H1 (cell line): Measurements from ENCODE around the gene CXCL12. TPM values are rescaled to one million over a fixed set of nuclear protein-coding genes. Genes with fewer than 3 reads are reported as not detected.

Experiments
- KDM4A ChIP-seq: IDR thresholded peaks from one replicate; pipeline ENCODE4 v1.7.1; 2012; ENCODE audit warnings: low read depth, mild to moderate bottlenecking, moderate library complexity, low read length, inconsistent platforms; ENCODE audit not compliant: severe bottlenecking
- RXRA ChIP-seq: IDR thresholded peaks from 2 replicates; pipeline ENCODE4 v1.6.1; 2011; ENCODE audit warnings: low read depth, mild to moderate bottlenecking, low read length, moderate library complexity; ENCODE audit not compliant: insufficient read depth
- SUZ12 ChIP-seq: fragments of 200-600 bp; sonication (generic); IDR thresholded peaks from 2 replicates; pipeline ENCODE4 v1.6.1; 2012; ENCODE audit warnings: mild to moderate bottlenecking, inconsistent platforms, low read length, moderate library complexity, mixed read lengths
- polyA plus RNA-seq, 7 experiments: library from polyadenylated mRNA; depleted of rRNA in 3 of 7; stranded (reverse) in 5 of 7; unstranded in 2 of 7; fragments of >200 nt in 5 of 7; fragments of 200-250 nt in 2 of 7; gene quantifications; 1 replicate in 5 of 7; 2 replicates in 1 of 7; 4 replicates in 1 of 7; pipeline versions ENCODE4 v1.2.1 to v1.2.3, GENCODE V29; 2011 to 2013; ENCODE audit warnings: missing spikeins in 2 of 7, mixed read lengths in 2 of 7
- total RNA-seq: library from RNA; stranded (reverse); fragmentation: NEBNext Ultra II Directional; extraction: Animal tissue kit (Norgen Biotek cat#: 25700); gene quantifications from 2 replicates; pipeline ENCODE4 v1.2.1, GENCODE V29; 2021

CXCL12 gene
- total and polyA plus RNA-seq, 2 of the 8 experiments (the other 6 are each of a cell fraction or from before 2014, with no cell fraction given), result 51.4 to 53.8 TPM

DNA sequence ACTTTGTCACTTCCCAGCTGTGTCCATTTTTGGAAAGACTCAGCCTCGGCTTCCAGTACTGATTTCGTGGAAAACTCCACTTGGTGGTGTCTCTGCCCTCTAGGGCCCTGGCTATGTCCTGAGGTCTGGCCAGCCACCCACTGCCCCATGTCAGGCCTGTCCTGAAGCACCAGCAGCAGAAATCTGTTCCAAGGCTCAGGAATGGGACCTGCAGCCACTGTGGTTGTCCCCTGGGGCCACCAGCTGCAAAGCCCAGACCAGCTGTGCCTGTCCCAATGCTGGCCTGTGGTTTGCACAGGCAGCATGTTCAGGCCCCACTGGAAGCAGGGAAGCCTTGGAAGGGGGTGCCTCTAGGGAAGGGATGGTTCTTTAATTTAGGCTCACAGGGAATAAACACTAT is 21.2 kb downstream of the CXCL12 start (continued):
- no peak for TF ChIP-seq RXRA
- no peak for TF ChIP-seq SUZ12
- no peak for TF ChIP-seq KDM4A
